ENCODE results near the gene RNF43.

RNF43 gene

GRCh38 chr17:58411408-58411894 is 5.9 kb downstream of the RNF43 start:
- TF ChIP-seq FOXP2 (optimal IDR thresholded peaks at IDR 0.05; ENCODE audit: borderline replicate concordance, extremely low read depth, extremely low read length, insufficient read depth) (no peak), POLR2AphosphoS5 (IDR thresholded peaks at IDR 0.05; ENCODE audit: low read depth, low read length) (no peak)

GRCh38 chr17:58410714-58411407 is 6.5 kb downstream of the RNF43 start:
- TF ChIP-seq POLR2AphosphoS5 (IDR thresholded peaks at IDR 0.05; ENCODE audit: low read depth, low read length) (no peak), FOXP2 (optimal IDR thresholded peaks at IDR 0.05; ENCODE audit: borderline replicate concordance, extremely low read depth, extremely low read length, insufficient read depth) (no peak)

- TF ChIP-seq REST (IDR thresholded peaks at IDR 0.05; ENCODE audit: insufficient read depth in 1 of 2, low read depth in 2 of 2, low read length in 2 of 2), result no peak
- TF ChIP-seq SIN3A (IDR thresholded peaks at IDR 0.05; ENCODE audit: borderline replicate concordance, insufficient read depth, low read length), result no peak
- TF ChIP-seq TAF1 (IDR thresholded peaks at IDR 0.05; ENCODE audit: borderline replicate concordance, insufficient read depth, low read length), result no peak
- TF ChIP-seq POLR2AphosphoS5 (IDR thresholded peaks at IDR 0.05; ENCODE audit: low read depth, low read length), result no peak
Observed at GRCh38 chr17:58409432-58409831, 7.9 kb downstream of the RNF43 start.

- no peak for TF ChIP-seq REST (IDR thresholded peaks at IDR 0.05; ENCODE audit: insufficient read depth in 1 of 2, low read depth in 2 of 2, low read length in 2 of 2)
- TF ChIP-seq FOXP2 (optimal IDR thresholded peaks at IDR 0.05; ENCODE audit: borderline replicate concordance, extremely low read depth, extremely low read length, insufficient read depth), result no peak
- no peak for TF ChIP-seq SIN3A (IDR thresholded peaks at IDR 0.05; ENCODE audit: borderline replicate concordance, insufficient read depth, low read length)
- no peak for TF ChIP-seq TAF1 (IDR thresholded peaks at IDR 0.05; ENCODE audit: borderline replicate concordance, insufficient read depth, low read length)
- TF ChIP-seq POLR2AphosphoS5 (IDR thresholded peaks at IDR 0.05; ENCODE audit: low read depth, low read length), result no peak
Observed at GRCh38 chr17:58403311-58403710, 14.0 kb downstream of the RNF43 start.

GRCh38 chr17:58402679-58403078 is 14.7 kb downstream of the RNF43 start:
- no peak for TF ChIP-seq POLR2AphosphoS5 (IDR thresholded peaks at IDR 0.05; ENCODE audit: low read depth, low read length)
- no peak for TF ChIP-seq FOXP2 (optimal IDR thresholded peaks at IDR 0.05; ENCODE audit: borderline replicate concordance, extremely low read depth, extremely low read length, insufficient read depth)
- TF ChIP-seq REST (IDR thresholded peaks at IDR 0.05; ENCODE audit: insufficient read depth in 1 of 2, low read depth in 2 of 2, low read length in 2 of 2), result no peak
- no peak for TF ChIP-seq SIN3A (IDR thresholded peaks at IDR 0.05; ENCODE audit: borderline replicate concordance, insufficient read depth, low read length)
- no peak for TF ChIP-seq TAF1 (IDR thresholded peaks at IDR 0.05; ENCODE audit: borderline replicate concordance, insufficient read depth, low read length)

GRCh38 chr17:58402047-58402446 is 15.3 kb downstream of the RNF43 start:
- TF ChIP-seq FOXP2 (optimal IDR thresholded peaks at IDR 0.05; ENCODE audit: borderline replicate concordance, extremely low read depth, extremely low read length, insufficient read depth), result no peak
- no peak for TF ChIP-seq TAF1 (IDR thresholded peaks at IDR 0.05; ENCODE audit: borderline replicate concordance, insufficient read depth, low read length)
- TF ChIP-seq POLR2AphosphoS5 (IDR thresholded peaks at IDR 0.05; ENCODE audit: low read depth, low read length), result no peak
- TF ChIP-seq REST (IDR thresholded peaks at IDR 0.05; ENCODE audit: insufficient read depth in 1 of 2, low read depth in 2 of 2, low read length in 2 of 2), result no peak
- TF ChIP-seq SIN3A (IDR thresholded peaks at IDR 0.05; ENCODE audit: borderline replicate concordance, insufficient read depth, low read length), result no peak

Measured in PFSK-1 (cell line).